Stimulated activated CD4-positive, alpha-beta T cell treated with anti-CD3 and anti-CD28 coated beads, Interleukin-12 subunit alpha, Interleukin-12 subunit beta, amount 100 ng/mL, for 24 hours (primary cell): Measurements from ENCODE around the gene TLE1.
"Not testable (repeated sequence)": the region's sequence is repeated elsewhere in the genome, so short reads cannot be mapped to it uniquely, and the experiment has no call there.

ENCODE experiments used
- DNase-seq, 2 experiments: peaks; one replicate each; pipeline ENCODE4 v3.0.0-alpha.2; 2020; ENCODE audit warnings: low read depth in 2 of 2

TLE1 gene

GRCh38 chr9:81652058-81652687, 37.2 kb downstream of the TLE1 start:
- no peak for DNase-seq

DNA sequence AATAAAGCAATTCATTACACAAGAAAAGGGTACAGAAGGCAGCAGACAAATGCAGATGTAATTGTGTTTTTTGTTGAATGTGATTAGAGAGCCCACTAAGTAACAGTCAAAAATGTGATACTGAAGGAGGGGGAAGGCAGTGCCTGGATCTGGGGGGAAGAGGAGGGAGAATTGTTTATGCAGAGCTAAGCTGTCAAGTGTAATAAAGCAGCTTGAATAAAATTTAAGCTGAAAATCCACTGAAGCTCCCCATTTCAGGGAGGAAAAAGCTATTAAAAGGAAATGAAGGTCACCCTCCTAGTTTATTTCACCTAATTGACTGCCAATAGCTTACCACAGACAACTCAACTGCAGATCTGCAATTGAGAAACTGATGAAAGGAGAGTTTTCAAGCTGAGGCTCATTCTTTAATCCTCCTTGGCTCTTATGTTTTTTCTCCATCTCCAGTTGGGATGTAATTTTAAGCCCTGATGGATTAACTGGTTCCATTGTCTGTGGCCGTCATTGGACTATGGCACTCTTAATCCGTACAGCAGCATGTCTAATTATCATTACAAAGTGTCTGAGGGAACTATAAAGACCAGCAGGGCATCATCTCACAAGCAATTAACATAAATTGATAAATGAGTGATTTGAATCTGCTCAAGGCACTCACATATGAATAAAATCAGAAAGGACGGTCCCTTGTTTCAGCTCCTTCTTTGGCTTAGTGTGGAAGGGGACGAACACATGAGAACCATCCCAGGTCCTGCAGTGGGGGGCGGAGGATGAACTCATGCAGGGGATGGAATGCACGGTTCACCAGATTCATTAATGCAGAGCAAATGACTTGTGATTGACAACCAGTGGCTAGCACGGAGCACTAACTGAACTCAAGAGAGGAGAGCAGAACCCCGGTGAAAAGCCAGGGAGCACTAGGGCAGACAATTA, 38.5 kb downstream of the TLE1 start:
- no peak for DNase-seq

- DNase-seq: no peak
Observed at GRCh38 chr9:81649475-81650240, 39.7 kb downstream of the TLE1 start.

GRCh38 chr9:81648891-81649290, 40.5 kb downstream of the TLE1 start:
- DNase-seq: no peak

GRCh38 chr9:81646337-81646736, 43.0 kb downstream of the TLE1 start:
- DNase-seq: no peak

- DNase-seq: not testable (repeated sequence)
Observed at GRCh38 chr9:81644513-81644912, 44.8 kb downstream of the TLE1 start.

- no peak for DNase-seq
Observed at GRCh38 chr9:81637276-81637675, 52.1 kb downstream of the TLE1 start.

GRCh38 chr9:81636255-81636599, 53.1 kb downstream of the TLE1 start:
- no peak for DNase-seq

GRCh38 chr9:81635521-81636254, 53.7 kb downstream of the TLE1 start:
- DNase-seq: no peak

DNA sequence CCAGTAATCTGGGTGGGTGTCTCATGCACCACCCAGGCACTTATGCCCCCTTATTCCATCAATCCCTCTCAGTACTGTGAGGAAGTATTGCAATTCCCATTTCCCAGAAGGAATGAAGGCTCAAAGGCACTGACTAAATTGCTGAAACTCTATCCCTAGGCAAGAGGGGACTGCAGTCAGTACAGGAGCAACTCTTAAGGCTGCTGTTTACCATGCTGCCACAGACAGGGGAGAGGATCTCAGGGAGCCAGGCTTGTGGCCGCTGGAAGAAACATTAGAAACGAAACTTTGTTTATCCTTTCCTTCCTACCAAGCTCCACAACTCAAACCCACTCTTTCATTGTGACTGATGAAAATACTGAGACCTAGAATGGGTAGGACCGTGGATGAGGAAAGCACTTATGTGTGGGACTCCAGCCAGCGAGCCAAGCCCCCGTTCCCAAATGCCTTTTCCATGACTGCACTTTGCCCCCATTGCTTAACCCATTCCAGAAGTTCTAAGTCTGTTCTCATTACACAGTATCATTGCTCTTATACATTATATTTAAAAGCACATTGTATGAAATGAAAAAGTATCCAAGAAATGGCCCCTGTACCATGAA, 54.3 kb downstream of the TLE1 start:
- no peak for DNase-seq

DNA sequence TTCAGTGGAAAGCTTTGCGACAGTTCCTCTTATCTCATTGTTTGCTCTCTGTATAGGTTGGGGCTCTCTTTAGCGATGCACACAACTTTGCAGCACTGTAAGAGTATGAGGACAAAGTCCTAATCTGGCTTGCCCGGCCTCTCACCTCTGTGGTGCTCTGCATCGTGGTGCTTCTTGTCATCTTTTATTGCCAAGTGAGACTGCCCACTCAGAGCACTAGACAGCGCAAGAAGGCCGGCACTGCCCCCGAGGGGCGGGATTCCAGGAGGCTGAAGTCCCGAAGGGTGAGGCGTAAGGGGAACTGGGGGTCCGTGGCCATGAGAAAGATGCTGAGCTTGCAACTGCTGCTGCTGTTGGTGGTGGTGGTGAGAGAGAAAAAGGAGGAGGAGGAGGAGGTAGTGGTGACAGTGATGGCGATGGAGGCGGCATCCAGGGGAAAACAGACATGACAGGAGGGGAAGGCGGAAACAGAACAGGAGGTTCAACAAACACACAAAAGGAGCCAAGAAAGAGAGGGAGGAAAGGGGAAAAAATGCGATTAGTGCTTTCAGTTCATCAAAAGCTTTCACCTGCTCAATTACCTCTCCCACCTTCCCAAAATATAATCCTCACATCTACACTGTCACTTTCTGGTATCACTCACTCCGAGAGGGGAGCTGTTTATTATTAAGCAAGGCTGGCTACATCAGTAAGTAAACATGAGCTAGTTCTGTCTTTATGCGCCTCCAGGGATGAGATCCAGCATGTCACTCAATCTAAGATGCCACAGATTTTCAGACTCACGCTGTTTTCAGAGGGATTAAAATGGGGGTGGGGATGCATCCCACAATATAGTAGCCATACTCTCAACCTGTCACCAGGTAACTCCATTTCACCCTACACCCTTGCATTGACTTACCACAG, 55.1 kb downstream of the TLE1 start:
- DNase-seq: no peak

GRCh38 chr9:81632599-81632998, 56.7 kb downstream of the TLE1 start:
- DNase-seq: no peak

DNA sequence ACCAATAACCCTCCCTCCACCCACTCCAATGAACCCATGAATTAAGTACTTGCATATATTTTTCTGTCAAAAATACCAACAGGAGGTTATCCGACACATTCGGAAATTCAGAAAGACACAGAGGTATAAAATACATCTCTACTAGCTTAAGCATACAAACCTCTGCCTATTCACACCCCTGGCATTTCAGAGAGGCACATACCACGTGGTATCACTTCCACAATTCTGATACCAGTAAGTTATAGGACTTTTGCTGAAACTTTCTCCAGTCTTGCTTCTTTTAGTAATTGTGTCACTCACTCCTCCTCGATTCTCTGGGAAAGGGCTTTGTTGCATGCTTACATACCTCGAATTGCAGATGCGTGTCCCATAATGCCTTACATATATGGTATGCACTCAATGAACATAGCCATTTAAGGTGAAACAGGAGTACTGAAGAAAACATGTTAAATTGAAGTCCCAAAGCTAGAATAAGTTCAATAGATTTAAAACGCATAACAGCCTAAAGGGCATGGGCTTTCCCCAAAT, 58.1 kb downstream of the TLE1 start:
- no peak for DNase-seq

DNA sequence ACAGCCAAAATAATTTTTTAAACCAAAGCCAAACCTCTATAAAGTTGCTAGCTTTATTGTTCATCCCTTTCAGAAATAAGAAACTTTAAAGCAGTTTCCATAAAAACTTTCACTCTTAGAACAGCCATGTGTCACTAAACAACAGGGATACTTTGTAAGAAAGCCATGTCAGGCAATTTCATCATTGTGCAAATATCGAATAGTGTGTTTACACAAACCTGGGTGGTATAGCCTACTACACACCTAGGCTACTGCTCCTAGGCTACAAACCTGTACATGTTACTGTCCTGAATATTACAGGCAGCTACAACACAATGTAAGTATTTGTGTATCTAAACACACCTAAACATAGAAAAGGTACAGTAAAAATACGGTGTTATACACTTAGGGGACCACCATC, 59.9 kb downstream of the TLE1 start:
- DNase-seq: no peak

DNA sequence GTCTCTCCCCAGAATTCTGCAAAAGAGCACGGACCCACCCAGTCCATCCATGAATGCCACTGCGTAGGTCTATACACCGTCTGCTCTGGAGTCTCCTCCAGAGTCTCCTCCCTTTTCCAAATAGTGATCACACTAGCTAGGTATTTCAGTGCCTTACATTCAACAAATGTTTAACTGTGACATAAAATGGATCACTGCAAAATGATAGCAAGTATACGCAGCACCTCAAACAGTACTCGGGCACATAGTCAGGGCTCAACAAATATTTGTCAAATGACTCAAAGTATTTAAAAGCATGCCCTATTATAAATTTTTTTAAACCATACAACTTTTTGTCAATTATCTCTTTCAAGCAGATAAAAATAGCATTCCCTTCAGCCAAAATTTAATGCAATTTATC, 60.5 kb downstream of the TLE1 start:
- DNase-seq: no peak

DNA sequence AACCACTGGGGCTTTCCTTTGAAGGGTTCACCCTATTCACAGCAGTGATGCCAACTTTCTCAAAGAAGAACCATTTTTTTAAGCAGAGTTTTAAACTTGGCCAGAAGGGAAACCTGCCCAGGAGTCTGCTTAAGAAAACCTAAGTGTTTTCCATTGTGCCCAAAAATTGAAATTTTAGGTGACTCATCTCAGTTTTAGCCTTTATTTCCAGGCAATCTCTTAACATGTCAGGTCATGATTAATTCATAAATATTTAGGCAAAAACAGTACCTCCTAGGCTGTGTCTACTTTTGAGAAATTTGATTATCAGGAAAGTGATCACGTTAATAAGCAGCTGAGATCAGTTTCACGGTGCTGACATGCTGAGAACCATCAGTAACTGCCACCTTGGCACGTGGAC, 61.9 kb downstream of the TLE1 start:
- DNase-seq: no peak

DNA sequence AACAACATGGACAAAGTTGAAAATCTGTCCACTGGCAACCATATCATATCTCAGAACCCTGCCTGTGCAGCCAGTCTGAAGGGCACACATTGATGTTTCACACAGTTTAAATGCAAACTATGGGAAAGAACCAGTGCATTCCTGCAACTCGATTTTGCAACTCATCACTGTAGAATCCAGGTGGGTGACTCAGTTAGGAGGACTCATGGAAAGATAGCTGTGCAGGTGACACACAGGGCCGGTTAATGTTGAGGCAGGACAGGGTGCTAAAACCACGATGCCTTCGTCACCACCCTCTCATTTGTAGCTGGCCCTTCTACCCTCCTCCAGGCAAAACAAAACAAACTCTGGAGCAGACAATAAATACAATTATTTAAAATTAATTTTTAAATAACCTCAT, 62.8 kb downstream of the TLE1 start:
- no peak for DNase-seq

GRCh38 chr9:81625969-81626368, 63.4 kb downstream of the TLE1 start:
- no peak for DNase-seq

DNA sequence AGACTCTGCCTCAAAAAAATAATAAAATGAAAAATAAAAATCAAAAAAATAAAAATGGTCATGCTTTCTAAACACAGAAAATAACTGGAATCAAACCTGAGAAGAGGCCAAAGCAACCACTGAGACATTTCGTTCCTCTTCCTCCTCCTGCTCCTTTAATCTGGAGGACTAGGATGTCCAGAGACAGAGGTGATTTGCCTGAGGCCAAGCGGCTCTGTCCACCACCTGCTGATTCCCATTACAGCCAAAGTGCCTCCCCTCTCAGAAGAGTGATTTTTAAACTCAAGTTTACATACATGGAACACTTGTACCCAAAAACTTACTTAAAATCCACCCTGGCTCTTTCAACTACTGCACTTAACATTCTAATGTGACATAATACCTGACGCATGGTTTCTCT, 65.6 kb downstream of the TLE1 start:
- no peak for DNase-seq
